Right atrium auricular region (tissue), 2 donors: ENCODE data around the gene ABO. TPM values are rescaled to one million over a fixed set of nuclear protein-coding genes. Genes with fewer than 3 reads are reported as not detected.
"Not testable (repeated sequence)": the region's sequence is repeated elsewhere in the genome, so short reads cannot be mapped to it uniquely, and the experiment has no call there.

ENCODE experiments used
- DNase-seq: peaks from one replicate; pipeline ENCODE4 v3.0.0-alpha.2; 2019; ENCODE audit warnings: low spot score
- H3K27ac ChIP-seq, 2 donors: fragments of 200-600 bp; sonication (generic); 1 replicate in 1 of 2; 2 replicates in 1 of 2; pipeline ENCODE4 v1.5.1; 2016 to 2019
- H3K27me3 ChIP-seq, 2 donors: fragments of 200-600 bp; sonication (generic); one replicate each; pipeline versions ENCODE4 v1.5.1 to v1.6.0; 2017 to 2019
- H3K36me3 ChIP-seq: fragments of 200-600 bp; sonication (generic); one replicate; pipeline ENCODE4 v1.5.1; 2016
- H3K4me1 ChIP-seq, 2 donors: fragments of 200-600 bp; sonication (generic); one replicate each; pipeline versions ENCODE4 v1.5.1 to v1.6.0; 2017 to 2019
- H3K4me3 ChIP-seq, 2 donors: fragments of 200-600 bp; sonication (generic); 1 replicate in 1 of 2; 2 replicates in 1 of 2; pipeline ENCODE4 v1.5.1; 2017 to 2019; ENCODE audit warnings: mild to moderate bottlenecking in 1 of 2, moderate library complexity in 1 of 2
- H3K9me3 ChIP-seq, 2 donors: fragments of 200-600 bp; sonication (generic); one replicate each; pipeline ENCODE4 v1.5.1; 2019
- CTCF ChIP-seq, 2 donors: fragments of 200-600 bp; sonication (generic); IDR thresholded peaks; one replicate each; pipeline ENCODE4 v1.5.1; 2019; ENCODE audit warnings: antibody characterized with exemption in 2 of 2
- total RNA-seq, 2 donors: library from RNA; depleted of rRNA; stranded (reverse); fragments of >200 nt; gene quantifications; one replicate each; pipeline ENCODE4 v1.1.0, GENCODE V29; 2016

ABO gene
- total RNA-seq, 2 donors from 2014 or later, result 1.1 to 2.5 TPM

GRCh38 chr9:133320421-133320881 is 45.5 kb upstream of the ABO start:
- no peaks in the 10 kb centered on the region for H3K36me3 ChIP-seq
- no peak for DNase-seq
- H3K27me3 ChIP-seq, result no peaks in the 10 kb centered on the region
- no peaks in the 10 kb centered on the region for H3K9me3 ChIP-seq
- no peak overlapping the region for H3K27ac ChIP-seq
- H3K4me1 ChIP-seq, result no peaks in the 10 kb centered on the region
- H3K4me3 ChIP-seq, result no peak overlapping the region
- TF ChIP-seq CTCF (IDR thresholded peaks at IDR 0.05), result no peak

GRCh38 chr9:133317551-133317950 is 42.5 kb upstream of the ABO start:
- H3K36me3 ChIP-seq, DNase-seq, H3K4me1 ChIP-seq, H3K27me3 ChIP-seq, H3K4me3 ChIP-seq, H3K27ac ChIP-seq, H3K9me3 ChIP-seq: not testable (repeated sequence)

GRCh38 chr9:133315997-133316396 is 41.0 kb upstream of the ABO start:
- no peak for TF ChIP-seq CTCF (IDR thresholded peaks at IDR 0.05)

GRCh38 chr9:133309608-133310007 is 34.6 kb upstream of the ABO start:
- Histone ChIP-seq H3K27ac (no peak overlapping the region), H3K27me3 (no peaks in the 10 kb centered on the region), H3K36me3 (no peaks in the 10 kb centered on the region), H3K4me3 (no peak overlapping the region), H3K4me1 (no peaks in the 10 kb centered on the region), H3K9me3 (no peaks in the 10 kb centered on the region)
- TF ChIP-seq CTCF (IDR thresholded peaks at IDR 0.05), result no peak
- no peak for DNase-seq

More at GRCh38 chr9:133315997-133316396, 41.0 kb upstream of the ABO start:
- Histone ChIP-seq H3K27ac (no peak overlapping the region), H3K9me3 (no peaks in the 10 kb centered on the region), H3K4me3 (no peak overlapping the region), H3K27me3 (no peaks in the 10 kb centered on the region), H3K4me1 (no peaks in the 10 kb centered on the region), H3K36me3 (no peaks in the 10 kb centered on the region)
- DNase-seq, result no peak

GRCh38 chr9:133307301-133307700 is 32.3 kb upstream of the ABO start:
- Histone ChIP-seq H3K4me1 (no peaks in the 10 kb centered on the region), H3K36me3 (no peaks in the 10 kb centered on the region), H3K9me3 (no peaks in the 10 kb centered on the region), H3K27ac (no peak overlapping the region), H3K27me3 (no peaks in the 10 kb centered on the region), H3K4me3 (no peak overlapping the region)
- DNase-seq, result no peak
- TF ChIP-seq CTCF (IDR thresholded peaks at IDR 0.05), result no peak

GRCh38 chr9:133306242-133307204 is 31.5 kb upstream of the ABO start:
- no peaks in the 10 kb centered on the region for H3K27me3 ChIP-seq

More at GRCh38 chr9:133306242-133307204, 31.5 kb upstream of the ABO start:
- Histone ChIP-seq H3K4me3 (no peak overlapping the region), H3K27ac (no peak overlapping the region), H3K36me3 (no peaks in the 10 kb centered on the region), H3K4me1 (no peaks in the 10 kb centered on the region), H3K9me3 (no peaks in the 10 kb centered on the region)
- DNase-seq, result no peak
- TF ChIP-seq CTCF (IDR thresholded peaks at IDR 0.05), result no peak
